Muscle of arm (tissue), 12 donors: Measurements from ENCODE around the gene CAPZB. TPM values are rescaled to one million over a fixed set of nuclear protein-coding genes. Genes with fewer than 3 reads are reported as not detected.

ENCODE experiments used
- DNase-seq: peaks from one replicate; pipeline ENCODE4 v3.0.0-alpha.2; 2013
- polyA plus RNA-seq, 12 donors: library from polyadenylated mRNA; unstranded; fragments of 120-200 nt; gene quantifications; one replicate each; pipeline ENCODE4 v1.2.1, GENCODE V29; 2013; ENCODE audit not compliant: insufficient read length in 12 of 12

CAPZB gene
- polyA plus RNA-seq, 12 donors = 191 to 264 (median 235) TPM; not detected in 1

DNA sequence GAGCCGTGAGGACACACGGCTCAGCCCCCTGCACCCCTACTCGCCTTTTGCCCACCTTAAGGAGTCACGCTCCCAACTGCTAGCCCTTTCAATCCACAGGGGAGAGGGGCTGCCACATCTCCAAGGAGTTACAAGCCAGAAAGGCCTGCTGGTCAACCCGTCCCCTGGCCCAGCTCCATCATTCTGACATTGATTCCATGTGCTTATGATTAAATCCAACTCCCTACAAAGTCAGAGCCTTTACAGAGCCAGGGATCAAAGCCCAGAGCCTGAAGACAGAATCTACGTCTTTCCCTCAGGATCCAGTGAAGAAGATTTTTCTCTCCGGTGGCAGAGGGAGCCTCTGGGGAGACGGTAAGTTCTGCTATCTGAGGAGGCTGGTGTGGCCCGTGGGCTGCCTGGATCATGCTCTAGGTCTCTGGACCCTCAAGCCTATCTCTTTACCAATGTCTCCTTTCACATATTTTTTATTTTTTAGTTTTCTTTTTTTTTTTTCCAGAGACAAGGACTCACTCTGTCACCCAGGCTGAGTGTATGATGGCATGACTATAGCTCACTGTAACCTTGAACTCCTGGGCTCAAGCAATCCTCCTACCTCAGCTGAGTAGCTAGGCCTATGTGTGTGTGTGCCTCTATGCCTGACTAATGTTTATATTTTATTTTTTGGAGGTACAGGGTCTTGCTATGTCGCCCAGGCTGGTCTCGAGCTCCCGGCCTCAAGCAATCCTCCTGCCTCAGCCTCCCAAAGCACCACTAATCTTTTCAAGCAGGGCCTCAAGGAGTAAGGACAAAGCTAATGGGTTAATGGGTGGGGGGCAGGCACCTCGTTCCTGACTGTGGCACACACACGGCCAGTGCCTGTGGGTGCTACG is 111.9 kb downstream of the CAPZB start:
- DNase-seq = no peak

DNA sequence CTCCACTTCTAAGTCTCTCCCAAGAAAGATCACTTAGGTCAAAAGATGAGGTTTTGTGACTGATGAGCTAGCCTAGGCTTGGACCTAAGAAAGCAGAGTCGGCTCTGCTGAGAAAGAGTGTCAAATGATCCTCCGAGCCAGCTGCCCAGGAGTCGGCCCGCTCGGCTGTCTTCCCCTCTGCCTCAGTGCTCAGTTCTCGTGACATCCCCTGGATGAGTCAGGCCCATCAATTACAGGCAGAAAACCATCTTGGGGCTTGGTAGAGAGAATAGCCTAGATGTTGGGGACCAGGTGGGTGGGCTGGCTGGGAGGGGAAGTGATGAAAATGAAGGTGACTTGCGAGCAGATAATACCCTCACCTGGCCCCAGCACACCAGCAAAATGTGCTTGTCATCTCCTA is 112.7 kb downstream of the CAPZB start:
- DNase-seq = no peak

GRCh38 chr1:19372136-19372514 is 113.2 kb downstream of the CAPZB start:
- no peak for DNase-seq

DNA sequence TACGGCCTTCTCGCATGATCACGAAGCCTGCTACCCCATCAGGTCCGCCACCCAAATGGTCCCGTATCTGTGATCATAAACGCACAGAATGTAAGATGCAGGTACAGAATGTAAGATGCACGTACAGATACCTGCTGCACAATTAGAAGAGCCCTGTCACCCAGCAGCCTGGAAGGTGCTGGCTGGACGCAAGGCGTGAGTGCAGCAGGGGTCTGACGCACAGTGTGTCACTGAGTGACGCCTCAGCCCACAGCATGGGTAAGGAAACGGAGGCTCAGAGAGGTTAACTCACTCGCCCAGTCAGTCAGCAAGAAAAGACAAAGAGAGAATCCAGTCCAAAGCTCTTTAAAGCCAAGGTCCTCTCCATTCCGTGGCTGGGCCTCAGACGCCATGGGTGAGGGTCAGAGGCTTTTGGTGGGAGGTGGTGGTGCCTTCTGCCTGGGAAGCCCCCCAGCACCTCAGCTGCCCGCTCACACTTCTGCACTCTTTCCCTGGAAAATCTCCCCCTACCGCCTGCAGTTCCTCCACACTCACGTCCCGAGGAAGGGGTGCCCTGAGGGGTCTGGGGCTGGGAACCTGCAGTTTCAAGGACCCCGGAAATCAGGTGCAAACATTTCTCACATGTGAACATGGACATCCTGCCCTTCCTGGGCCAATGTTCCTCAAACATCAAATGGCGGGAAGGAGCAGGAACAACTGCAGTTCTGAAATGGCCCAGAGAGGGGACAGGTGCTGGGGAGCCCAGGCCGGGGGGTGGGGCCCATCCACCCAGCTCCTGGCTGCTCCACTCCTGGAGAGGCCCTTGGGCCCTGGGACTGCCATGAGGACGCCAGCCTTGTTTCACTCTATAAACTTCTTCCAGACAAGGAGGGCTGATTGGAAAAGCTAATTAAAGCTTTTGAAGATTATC is 113.9 kb downstream of the CAPZB start:
- no peak for DNase-seq

GRCh38 chr1:19370453-19371170 is 114.7 kb downstream of the CAPZB start:
- DNase-seq = no peak

GRCh38 chr1:19369396-19370090 is 115.8 kb downstream of the CAPZB start:
- DNase-seq = no peak

GRCh38 chr1:19368964-19369363 is 116.4 kb downstream of the CAPZB start:
- no peak for DNase-seq

GRCh38 chr1:19368050-19368449 is 117.3 kb downstream of the CAPZB start:
- DNase-seq = no peak

DNA sequence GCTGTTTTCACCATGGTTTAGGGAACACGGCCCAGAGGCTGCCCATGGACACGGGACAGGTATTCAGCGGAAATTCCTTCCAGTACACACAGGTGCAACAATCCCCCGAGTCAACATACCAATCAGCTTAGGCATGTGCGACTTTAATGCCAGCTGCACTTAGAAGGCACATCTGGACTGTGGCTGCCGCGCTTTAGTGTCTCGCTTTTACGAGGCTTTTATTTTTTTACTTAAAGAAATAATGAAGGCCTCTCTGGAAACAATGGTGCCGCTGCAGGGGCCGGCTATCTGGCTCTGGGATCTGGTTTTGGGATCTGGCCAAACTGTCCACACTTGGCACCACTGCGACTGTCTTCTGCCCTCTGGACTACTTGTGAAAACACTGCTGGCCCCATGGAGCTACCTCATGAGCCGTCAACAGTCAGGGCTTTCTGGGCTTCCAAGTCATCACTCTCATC is 117.7 kb downstream of the CAPZB start:
- no peak for DNase-seq

- DNase-seq = no peak
Measured at GRCh38 chr1:19366599-19367536, 118.5 kb downstream of the CAPZB start.

DNA sequence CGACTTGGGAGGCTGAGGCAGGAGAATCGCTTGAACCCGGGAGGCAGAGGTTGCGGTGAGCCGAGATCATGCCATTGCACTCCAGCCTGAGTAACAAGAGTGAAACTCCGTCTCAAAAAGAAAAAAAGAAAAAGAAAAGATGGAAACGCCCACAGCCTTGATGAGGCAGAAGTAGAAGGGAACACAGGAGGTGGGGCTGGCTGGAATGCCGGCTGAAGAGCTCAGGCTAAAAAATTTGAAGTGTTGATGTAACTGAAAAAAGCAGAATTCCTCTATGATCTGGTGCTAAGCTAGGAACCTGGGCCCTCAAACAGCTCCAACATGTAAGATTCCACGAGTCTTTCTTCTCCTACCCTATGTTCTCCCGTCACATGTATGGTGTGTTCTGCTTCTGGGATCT is 119.6 kb downstream of the CAPZB start:
- DNase-seq = no peak

DNA sequence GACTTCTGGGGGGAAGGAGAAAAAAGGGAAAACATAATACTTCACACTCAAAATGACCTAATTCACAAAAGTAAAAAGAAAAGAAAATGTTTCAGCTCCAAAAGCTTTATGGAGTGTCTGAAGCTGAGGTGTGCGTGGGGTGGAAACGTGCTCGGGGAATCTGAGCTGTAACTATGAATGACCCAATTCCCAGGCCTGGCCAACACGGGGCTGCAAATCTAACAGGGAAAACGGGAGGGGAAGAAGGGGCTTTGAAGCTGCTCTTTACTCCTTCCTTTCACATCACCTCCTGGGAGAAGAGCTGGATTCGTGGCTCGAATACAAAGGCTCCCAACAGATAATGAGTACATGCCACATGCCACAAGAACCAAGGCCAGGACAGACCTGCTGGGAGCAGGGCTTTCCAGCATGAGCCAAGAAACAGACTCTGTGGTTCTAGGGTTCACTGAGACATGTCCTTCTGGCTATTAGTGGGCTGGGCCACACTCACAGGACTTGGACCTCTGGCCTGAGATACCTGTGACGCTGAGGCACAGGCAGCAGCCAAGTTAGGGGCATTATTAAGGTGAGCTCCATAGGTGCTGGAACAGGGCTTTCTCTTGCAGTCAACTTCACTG is 121.7 kb downstream of the CAPZB start:
- no peak for DNase-seq

DNA sequence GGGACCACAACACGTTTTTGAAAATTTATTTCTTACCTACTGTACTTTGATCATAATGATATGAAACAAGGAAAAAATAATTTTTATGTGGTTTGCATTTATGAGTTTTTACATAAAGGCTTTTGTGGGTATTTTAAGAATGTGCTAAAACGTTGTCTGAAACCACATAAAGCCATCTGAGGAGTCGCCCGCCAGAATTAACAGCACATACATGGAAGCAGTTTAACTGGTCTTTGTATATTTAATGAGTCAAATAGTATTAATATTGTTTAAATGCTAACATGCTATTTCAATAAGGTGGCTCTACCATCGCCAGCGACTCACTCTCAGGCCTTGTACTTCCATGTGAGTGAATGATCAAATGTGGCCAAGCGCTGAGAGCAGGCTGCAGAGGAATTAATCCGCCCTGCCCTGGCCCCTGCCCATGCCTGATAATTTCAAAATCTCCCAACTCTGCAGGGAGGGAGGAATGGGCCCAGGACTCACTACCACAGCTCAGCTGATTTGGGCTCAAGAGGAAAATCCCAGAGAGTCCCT is 123.7 kb downstream of the CAPZB start:
- DNase-seq = no peak

DNA sequence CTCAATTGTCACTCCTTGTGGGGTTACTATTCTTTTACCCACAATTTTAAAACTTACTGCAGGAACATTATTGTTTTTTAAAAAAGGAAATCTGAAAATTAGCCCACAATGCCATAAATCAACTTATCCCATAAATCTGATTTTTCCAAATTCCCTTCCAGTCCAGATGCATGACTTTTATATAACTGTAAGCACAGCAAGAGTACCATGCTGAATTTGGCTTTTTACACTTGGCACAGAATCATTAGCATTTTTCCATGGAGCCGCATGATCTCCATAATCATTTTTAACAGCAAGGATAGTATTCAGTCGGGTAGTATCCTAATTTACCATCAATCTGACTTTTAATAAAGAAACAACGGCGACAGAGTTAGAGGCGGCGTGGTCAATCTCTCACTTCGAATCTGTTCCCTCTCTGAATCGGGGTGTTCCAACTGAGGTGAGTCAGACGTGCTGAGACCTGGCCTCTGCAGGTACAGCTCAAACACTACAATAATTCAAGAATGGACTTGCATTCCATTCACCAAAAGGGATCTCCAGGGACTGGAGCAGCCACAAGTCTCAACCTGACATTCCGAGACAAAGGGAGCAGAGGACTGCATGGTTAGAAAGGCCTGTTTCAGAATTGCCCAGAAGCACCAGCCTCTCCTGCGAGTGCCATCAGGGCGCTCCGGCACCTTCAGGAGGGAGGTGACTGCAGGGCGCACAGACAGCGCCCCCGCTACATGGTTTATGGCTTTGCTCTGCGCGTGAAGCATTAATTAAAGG is 124.3 kb downstream of the CAPZB start:
- DNase-seq = peak; percentile 22

GRCh38 chr1:19360432-19360831 is 124.9 kb downstream of the CAPZB start:
- no peak for DNase-seq

- DNase-seq = no peak
Measured at GRCh38 chr1:19360016-19360415, 125.3 kb downstream of the CAPZB start.

DNA sequence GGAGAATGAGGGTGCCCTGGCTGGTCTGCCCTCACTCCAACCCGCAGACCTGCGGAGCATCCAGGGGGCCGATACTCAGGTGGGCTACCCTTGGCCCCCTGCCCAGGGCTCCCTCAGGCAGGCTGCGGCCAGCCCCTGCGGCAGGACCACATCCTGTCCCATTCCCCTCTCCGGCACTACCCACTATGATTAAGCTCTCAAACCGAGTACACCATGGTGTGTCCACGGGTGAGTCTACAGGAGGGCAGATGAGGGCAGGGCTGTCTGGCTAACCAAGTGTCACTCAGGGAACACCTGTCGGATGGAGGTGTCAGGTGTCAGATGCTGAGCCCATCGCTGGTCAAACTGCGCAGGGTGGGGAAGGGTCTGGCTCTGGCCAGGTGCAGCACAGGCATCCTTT is 126.0 kb downstream of the CAPZB start:
- DNase-seq = no peak

DNA sequence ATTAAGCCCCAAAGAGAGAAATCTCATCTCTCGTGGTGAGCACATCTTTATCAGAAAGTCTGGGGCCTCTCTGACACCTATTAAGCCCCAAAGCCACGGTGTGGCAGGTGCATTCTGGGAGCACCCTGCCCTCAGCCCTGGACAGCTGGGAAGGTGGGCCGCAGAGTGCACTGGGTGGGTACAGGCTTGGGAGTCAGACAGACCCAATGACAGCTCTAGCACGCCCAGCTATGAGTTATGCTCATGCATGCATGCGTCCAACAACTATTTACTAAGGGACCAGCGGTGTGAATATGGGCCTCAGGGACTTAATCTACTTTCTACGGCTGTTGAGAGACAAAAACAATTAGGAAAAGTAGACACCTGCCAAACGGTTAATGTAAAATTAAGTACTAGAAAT is 126.6 kb downstream of the CAPZB start:
- no peak for DNase-seq
